ENCODE measurements around the gene ECEL1. TPM values are rescaled to one million over a fixed set of nuclear protein-coding genes. Genes with fewer than 3 reads are reported as not detected.
A peak's percentile ranks its signal among the peaks of the same experiment; 100 is the strongest.

ECEL1 gene
- total RNA-seq, 3 donors from 2014 or later (not counting 1 experiment from before 2014, with no cell fraction given), result not detected

DNA sequence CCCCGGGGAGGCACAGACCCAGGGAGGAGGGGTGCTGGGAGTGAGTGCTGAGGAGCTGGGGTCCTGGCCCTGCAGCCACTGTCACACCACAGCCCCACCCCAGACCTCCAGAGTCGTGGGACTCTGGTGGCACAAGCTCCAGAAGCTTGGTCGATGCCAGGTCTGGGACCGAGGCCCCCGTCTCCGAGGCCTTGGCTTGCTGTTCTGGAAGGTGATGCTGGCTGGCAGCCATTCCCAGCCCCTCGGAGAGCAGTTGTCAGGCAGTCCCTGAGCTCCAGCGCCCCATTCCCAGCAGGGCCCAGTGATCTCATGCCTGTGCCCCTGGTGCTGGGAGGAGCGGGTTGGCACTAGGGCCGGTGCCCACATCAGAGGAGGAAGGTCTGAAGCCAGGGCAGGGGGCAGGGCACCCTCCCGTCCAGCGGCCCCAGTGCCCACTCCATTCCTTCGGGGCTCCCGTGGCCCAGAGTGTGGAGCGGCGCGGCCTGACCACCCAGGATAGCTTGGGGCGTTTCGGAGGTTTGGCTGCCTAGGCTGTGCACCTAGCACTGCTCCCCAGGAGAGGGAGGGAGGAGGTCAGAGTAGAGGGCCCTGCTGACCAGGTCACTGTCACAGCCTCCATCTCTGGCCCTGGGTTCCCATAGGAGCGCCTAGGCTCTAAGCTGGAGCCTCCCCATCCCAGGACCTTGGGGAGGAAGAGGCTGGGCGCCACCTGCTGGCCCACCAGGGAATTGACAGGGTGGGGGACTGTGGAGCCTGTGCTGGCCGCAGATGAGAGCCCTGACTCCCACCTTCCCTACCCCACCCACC lies 48.5 kb downstream of the ECEL1 start:
- H3K4me1 ChIP-seq (ENCODE audit: control insufficient read depth, insufficient read depth, low read length), result peaks cover 11% of the 10 kb centered on the region
- H3K27ac ChIP-seq (ENCODE audit: low read length), result no peak overlapping the region
- ATAC-seq (peak in 2 of 3 donors; percentile 51), DNase-seq (peak in 1 of 2 donors; percentile 36)
- H3K27ac Mint-ChIP-seq, result no peak overlapping the region
- no peak overlapping the region for H3K4me3 ChIP-seq (ENCODE audit: low read length)
- intact Hi-C loops (cut with micrococcal nuclease), result no loop called here
- WGBS (ENCODE audit: insufficient coverage), result 84% methylated on average over 18 of the region's 22 CpGs
- H3K4me3 Mint-ChIP-seq, result no peak overlapping the region
- H3K4me1 Mint-ChIP-seq, result peaks cover 0 to 11% of the 10 kb centered on the region in 2 donors
- TF ChIP-seq, protein P1, sequence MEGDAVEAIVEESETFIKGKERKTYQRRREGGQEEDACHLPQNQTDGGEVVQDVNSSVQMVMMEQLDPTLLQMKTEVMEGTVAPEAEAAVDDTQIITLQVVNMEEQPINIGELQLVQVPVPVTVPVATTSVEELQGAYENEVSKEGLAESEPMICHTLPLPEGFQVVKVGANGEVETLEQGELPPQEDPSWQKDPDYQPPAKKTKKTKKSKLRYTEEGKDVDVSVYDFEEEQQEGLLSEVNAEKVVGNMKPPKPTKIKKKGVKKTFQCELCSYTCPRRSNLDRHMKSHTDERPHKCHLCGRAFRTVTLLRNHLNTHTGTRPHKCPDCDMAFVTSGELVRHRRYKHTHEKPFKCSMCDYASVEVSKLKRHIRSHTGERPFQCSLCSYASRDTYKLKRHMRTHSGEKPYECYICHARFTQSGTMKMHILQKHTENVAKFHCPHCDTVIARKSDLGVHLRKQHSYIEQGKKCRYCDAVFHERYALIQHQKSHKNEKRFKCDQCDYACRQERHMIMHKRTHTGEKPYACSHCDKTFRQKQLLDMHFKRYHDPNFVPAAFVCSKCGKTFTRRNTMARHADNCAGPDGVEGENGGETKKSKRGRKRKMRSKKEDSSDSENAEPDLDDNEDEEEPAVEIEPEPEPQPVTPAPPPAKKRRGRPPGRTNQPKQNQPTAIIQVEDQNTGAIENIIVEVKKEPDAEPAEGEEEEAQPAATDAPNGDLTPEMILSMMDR (IDR thresholded peaks at IDR 0.05), result peak; percentile 61
- no peaks in the 10 kb centered on the region for H3K36me3 Mint-ChIP-seq
- H3K36me3 ChIP-seq (ENCODE audit: control insufficient read depth, insufficient read depth, low read length), result no peaks in the 10 kb centered on the region
- no peaks in the 10 kb centered on the region for H3K27me3 ChIP-seq (ENCODE audit: control insufficient read depth, insufficient read depth, low read length)
- no peaks in the 10 kb centered on the region for H3K9me3 Mint-ChIP-seq
- no peaks in the 10 kb centered on the region for H3K27me3 Mint-ChIP-seq (ENCODE audit: low read depth in 2 of 2)
- no peaks in the 10 kb centered on the region for H3K9me3 ChIP-seq (ENCODE audit: control insufficient read depth, insufficient read depth, low read length)

DNA sequence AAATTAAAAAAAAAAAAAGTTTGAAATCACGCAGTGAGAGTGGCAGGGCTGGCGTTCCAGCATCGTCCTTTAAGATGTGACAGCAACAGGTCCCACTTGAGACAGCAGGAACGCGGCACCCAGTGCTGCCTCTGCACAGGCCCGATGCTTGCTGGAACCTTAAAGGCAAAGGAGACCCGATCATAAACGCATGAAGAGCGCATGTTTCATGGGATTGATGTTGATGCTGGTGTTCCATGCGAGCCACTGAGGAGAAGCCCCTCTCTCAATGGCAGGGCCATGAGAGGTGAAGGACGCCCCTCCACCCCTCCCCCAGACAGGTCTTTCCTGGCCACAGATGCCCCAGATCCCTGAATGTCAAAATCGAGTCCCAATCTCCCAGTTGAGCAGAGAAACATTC lies 49.5 kb downstream of the ECEL1 start:
- H3K9me3 Mint-ChIP-seq, result no peaks in the 10 kb centered on the region
- Histone ChIP-seq H3K4me3 (ENCODE audit: low read length) (no peak overlapping the region), H3K9me3 (ENCODE audit: control insufficient read depth, insufficient read depth, low read length) (no peaks in the 10 kb centered on the region), H3K27ac (ENCODE audit: low read length) (no peak overlapping the region), H3K36me3 (ENCODE audit: control insufficient read depth, insufficient read depth, low read length) (no peaks in the 10 kb centered on the region), H3K4me1 (ENCODE audit: control insufficient read depth, insufficient read depth, low read length) (peaks cover 11% of the 10 kb centered on the region), H3K27me3 (ENCODE audit: control insufficient read depth, insufficient read depth, low read length) (no peaks in the 10 kb centered on the region)
- DNase-seq (no peak), ATAC-seq (no peak)
- H3K4me1 Mint-ChIP-seq, result peaks cover 0 to 11% of the 10 kb centered on the region in 2 donors
- no peaks in the 10 kb centered on the region for H3K36me3 Mint-ChIP-seq
- 92% methylated on average over 12 of the region's 12 CpGs for WGBS (ENCODE audit: insufficient coverage)
- no peaks in the 10 kb centered on the region for H3K27me3 Mint-ChIP-seq (ENCODE audit: low read depth in 2 of 2)
- TF ChIP-seq, protein P1 (IDR thresholded peaks at IDR 0.05), result no peak
- intact Hi-C loops (cut with micrococcal nuclease), result no loop called here
- no peak overlapping the region for H3K4me3 Mint-ChIP-seq
- no peak overlapping the region for H3K27ac Mint-ChIP-seq

DNA sequence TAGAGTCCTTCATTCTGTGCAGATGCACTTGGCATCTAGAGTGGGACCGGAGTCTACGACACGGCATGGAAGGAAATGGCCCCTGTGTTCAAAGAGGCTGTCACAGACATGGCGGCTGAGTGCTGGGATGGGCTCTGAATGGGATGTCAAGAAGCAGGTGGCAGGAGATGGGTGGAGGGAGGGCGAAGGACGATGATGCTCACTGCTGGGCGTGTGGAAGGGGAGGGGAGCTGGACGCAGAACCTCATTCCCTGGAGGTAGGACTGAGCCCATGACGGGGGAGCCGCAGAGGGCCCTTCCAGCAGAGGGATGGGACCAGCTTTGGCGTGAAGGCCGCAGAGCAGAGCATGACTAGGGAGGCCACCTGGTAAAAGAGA lies 50.5 kb downstream of the ECEL1 start:
- TF ChIP-seq, protein P1 (IDR thresholded peaks at IDR 0.05), result no peak
- Histone ChIP-seq H3K36me3 (ENCODE audit: control insufficient read depth, insufficient read depth, low read length) (no peaks in the 10 kb centered on the region), H3K27ac (ENCODE audit: low read length) (no peak overlapping the region), H3K27me3 (ENCODE audit: control insufficient read depth, insufficient read depth, low read length) (no peaks in the 10 kb centered on the region), H3K9me3 (ENCODE audit: control insufficient read depth, insufficient read depth, low read length) (no peaks in the 10 kb centered on the region), H3K4me3 (ENCODE audit: low read length) (no peak overlapping the region), H3K4me1 (ENCODE audit: control insufficient read depth, insufficient read depth, low read length) (peaks cover 11% of the 10 kb centered on the region)
- intact Hi-C loops (cut with micrococcal nuclease), result no loop called here
- WGBS (ENCODE audit: insufficient coverage), result 92% methylated on average over 12 of the region's 12 CpGs
- ATAC-seq (no peak), DNase-seq (no peak)
- Mint-ChIP-seq H3K36me3 (no peaks in the 10 kb centered on the region), H3K27ac (no peak overlapping the region), H3K4me3 (no peak overlapping the region), H3K27me3 (ENCODE audit: low read depth in 2 of 2) (no peaks in the 10 kb centered on the region), H3K4me1 (peaks cover 0 to 11% of the 10 kb centered on the region in 2 donors), H3K9me3 (no peaks in the 10 kb centered on the region)

Measured in natural killer cell (primary cell).